IMR-90 (cell line): ENCODE results near the gene GAS7.

Experiments
- BHLHE40 ChIP-seq: fragments of 150-350 bp; IDR thresholded peaks from 2 replicates; pipeline ENCODE4 v1.6.1; 2016; ENCODE audit warnings: mild to moderate bottlenecking, low read depth, low read length
- CEBPB ChIP-seq: IDR thresholded peaks from 2 replicates; pipeline ENCODE4 v1.6.1; 2012; ENCODE audit warnings: low read depth, low read length, improper control_type of control experiment
- CTCF ChIP-seq: conservative IDR thresholded peaks from 2 replicates; pipeline ENCODE4 v1.5.1; 2012; ENCODE audit warnings: mild to moderate bottlenecking, low read depth, low read length, improper control_type of control experiment
- ELK1 ChIP-seq: fragments of 150-350 bp; IDR thresholded peaks from 2 replicates; pipeline ENCODE4 v1.6.1; 2016; ENCODE audit warnings: low read depth, mild to moderate bottlenecking, low read length, moderate library complexity, borderline replicate concordance
- FOS ChIP-seq: fragments of 150-350 bp; IDR thresholded peaks from 2 replicates; pipeline ENCODE4 v1.6.1; 2016; ENCODE audit warnings: low read depth, low read length
- MAFK ChIP-seq: IDR thresholded peaks from 2 replicates; pipeline ENCODE4 v1.6.1; 2012; ENCODE audit warnings: low read depth, low read length, improper control_type of control experiment
- MXI1 ChIP-seq: IDR thresholded peaks from 2 replicates; pipeline ENCODE4 v1.6.1; 2012; ENCODE audit warnings: low read depth, mild to moderate bottlenecking, low read length, moderate library complexity, borderline replicate concordance
- POLR2A ChIP-seq: IDR thresholded peaks from 2 replicates; pipeline ENCODE4 v1.6.1; 2012; ENCODE audit warnings: mild to moderate bottlenecking, low read depth, low read length
- RCOR1 ChIP-seq: IDR thresholded peaks from 2 replicates; pipeline ENCODE4 v1.6.1; 2012; ENCODE audit warnings: mild to moderate bottlenecking, low read length, improper control_type of control experiment; ENCODE audit not compliant: insufficient replicate concordance
- RFX5 ChIP-seq: IDR thresholded peaks from 2 replicates; pipeline ENCODE4 v1.8.0; 2012; ENCODE audit warnings: low read depth, mild to moderate bottlenecking, low read length, moderate library complexity
- SMC3 ChIP-seq: fragments of 150-350 bp; IDR thresholded peaks from 2 replicates; pipeline ENCODE4 v1.6.1; 2016; ENCODE audit warnings: low read depth, mild to moderate bottlenecking, antibody characterized with exemption, low read length, moderate library complexity

GRCh38 chr17:10172778-10173177 is 25.6 kb downstream of the GAS7 start:
- TF ChIP-seq CTCF (no peak), POLR2A (no peak), RFX5 (no peak), CEBPB (no peak), FOS (no peak), MXI1 (no peak), ELK1 (no peak), SMC3 (no peak), MAFK (no peak), BHLHE40 (no peak), RCOR1 (no peak)
